Activated T-helper 17 cell treated with anti-CD3 and anti-CD28 coated beads, Interleukin-2, amount 50 U/mL, for 72 hours (primary cell): ENCODE results near the gene RIPK4. TPM values are rescaled to one million over a fixed set of nuclear protein-coding genes. Genes with fewer than 3 reads are reported as not detected.

Experiments used
- ATAC-seq: fragments of 150-1000 bp; cut with Tn5 transposase; replicated peaks from 2 replicates; pipeline ENCODE4 v1.10.0; 2021; ENCODE audit warnings: mild to moderate bottlenecking, moderate library complexity
- H3K27ac Mint-ChIP-seq: one replicate; pipeline ENCODE4 v1.8.0; 2022; ENCODE audit warnings: mixed read lengths
- H3K27me3 Mint-ChIP-seq: one replicate; pipeline ENCODE4 v1.8.0; 2022; ENCODE audit warnings: mixed read lengths
- H3K36me3 Mint-ChIP-seq: one replicate; pipeline ENCODE4 v1.8.0; 2022; ENCODE audit warnings: low read depth, mild to moderate bottlenecking, mixed read lengths
- H3K4me1 Mint-ChIP-seq: one replicate; pipeline ENCODE4 v1.8.0; 2022; ENCODE audit warnings: mixed read lengths
- H3K4me3 Mint-ChIP-seq: one replicate; pipeline ENCODE4 v1.8.0; 2022; ENCODE audit warnings: mild to moderate bottlenecking, mixed read lengths
- H3K9me3 Mint-ChIP-seq: one replicate; pipeline ENCODE4 v1.8.0; 2022; ENCODE audit warnings: mixed read lengths
- total RNA-seq, 2 donors: library from RNA; stranded (reverse); gene quantifications; one replicate each; pipeline ENCODE4 v1.2.3, GENCODE V29; 2022

Gene RIPK4
- total RNA-seq, 2 donors from 2014 or later = 1.1 TPM; not detected in 1

- ATAC-seq = no peak
- H3K27me3 Mint-ChIP-seq = peaks cover 39% of the 10 kb centered on the region
Observed at GRCh38 chr21:41759214-41759840, 7.5 kb downstream of the RIPK4 start.

GRCh38 chr21:41758550-41758949 lies 8.3 kb downstream of the RIPK4 start:
- ATAC-seq = no peak
- Mint-ChIP-seq H3K36me3 (no peaks in the 10 kb centered on the region), H3K4me1 (no peaks in the 10 kb centered on the region), H3K27ac (no peak overlapping the region), H3K4me3 (no peak overlapping the region), H3K27me3 (peaks cover 36% of the 10 kb centered on the region), H3K9me3 (no peaks in the 10 kb centered on the region)

More at GRCh38 chr21:41759214-41759840, 7.5 kb downstream of the RIPK4 start:
- Mint-ChIP-seq H3K36me3 (no peaks in the 10 kb centered on the region), H3K9me3 (no peaks in the 10 kb centered on the region), H3K27ac (no peak overlapping the region), H3K4me3 (no peak overlapping the region), H3K4me1 (no peaks in the 10 kb centered on the region)

GRCh38 chr21:41755934-41756773 lies 10.7 kb downstream of the RIPK4 start:
- Mint-ChIP-seq H3K27me3 (peaks cover 19% of the 10 kb centered on the region), H3K36me3 (no peaks in the 10 kb centered on the region), H3K27ac (no peak overlapping the region), H3K9me3 (no peaks in the 10 kb centered on the region), H3K4me3 (no peak overlapping the region), H3K4me1 (no peaks in the 10 kb centered on the region)
- no peak for ATAC-seq

- no peaks in the 10 kb centered on the region for H3K4me1 Mint-ChIP-seq
- no peak overlapping the region for H3K4me3 Mint-ChIP-seq
- no peaks in the 10 kb centered on the region for H3K36me3 Mint-ChIP-seq
- H3K9me3 Mint-ChIP-seq = no peaks in the 10 kb centered on the region
- H3K27ac Mint-ChIP-seq = no peak overlapping the region
- ATAC-seq = no peak
- H3K27me3 Mint-ChIP-seq = peaks cover 12% of the 10 kb centered on the region
Observed at GRCh38 chr21:41755258-41755933, 11.5 kb downstream of the RIPK4 start.

GRCh38 chr21:41754479-41754891 lies 12.4 kb downstream of the RIPK4 start:
- Mint-ChIP-seq H3K36me3 (no peaks in the 10 kb centered on the region), H3K27ac (no peak overlapping the region), H3K9me3 (no peaks in the 10 kb centered on the region), H3K27me3 (peaks cover 3% of the 10 kb centered on the region), H3K4me1 (no peaks in the 10 kb centered on the region), H3K4me3 (no peak overlapping the region)
- ATAC-seq = no peak

- no peak overlapping the region for H3K27ac Mint-ChIP-seq
- no peaks in the 10 kb centered on the region for H3K9me3 Mint-ChIP-seq
- no peak for ATAC-seq
- no peaks in the 10 kb centered on the region for H3K36me3 Mint-ChIP-seq
- H3K4me1 Mint-ChIP-seq = no peaks in the 10 kb centered on the region
- no peak overlapping the region for H3K4me3 Mint-ChIP-seq
- H3K27me3 Mint-ChIP-seq = peaks cover 3% of the 10 kb centered on the region
Observed at GRCh38 chr21:41753006-41753898, 13.6 kb downstream of the RIPK4 start.

- no peak overlapping the region for H3K4me3 Mint-ChIP-seq
- H3K36me3 Mint-ChIP-seq = no peaks in the 10 kb centered on the region
- no peak overlapping the region for H3K27ac Mint-ChIP-seq
- peaks cover 3% of the 10 kb centered on the region for H3K27me3 Mint-ChIP-seq
- ATAC-seq = no peak
- H3K9me3 Mint-ChIP-seq = no peaks in the 10 kb centered on the region
- no peaks in the 10 kb centered on the region for H3K4me1 Mint-ChIP-seq
Observed at GRCh38 chr21:41752231-41752681, 14.6 kb downstream of the RIPK4 start.

- Mint-ChIP-seq H3K36me3 (no peaks in the 10 kb centered on the region), H3K9me3 (no peaks in the 10 kb centered on the region), H3K27me3 (peaks cover 6% of the 10 kb centered on the region), H3K27ac (no peak overlapping the region), H3K4me1 (peaks cover 4% of the 10 kb centered on the region), H3K4me3 (no peak overlapping the region)
- ATAC-seq = no peak
Observed at GRCh38 chr21:41751611-41752011, 15.2 kb downstream of the RIPK4 start.

GRCh38 chr21:41750532-41751151 lies 16.2 kb downstream of the RIPK4 start:
- H3K4me3 Mint-ChIP-seq = no peak overlapping the region

GRCh38 chr21:41750051-41750450 lies 16.8 kb downstream of the RIPK4 start:
- H3K27me3 Mint-ChIP-seq = peaks cover 6% of the 10 kb centered on the region
- H3K4me3 Mint-ChIP-seq = no peak overlapping the region
- no peak for ATAC-seq
- H3K36me3 Mint-ChIP-seq = no peaks in the 10 kb centered on the region
- H3K9me3 Mint-ChIP-seq = no peaks in the 10 kb centered on the region
- peaks cover 4% of the 10 kb centered on the region for H3K4me1 Mint-ChIP-seq
- no peak overlapping the region for H3K27ac Mint-ChIP-seq

More at GRCh38 chr21:41750532-41751151, 16.2 kb downstream of the RIPK4 start:
- ATAC-seq = no peak
- Mint-ChIP-seq H3K27ac (no peak overlapping the region), H3K4me1 (peaks cover 4% of the 10 kb centered on the region), H3K9me3 (no peaks in the 10 kb centered on the region), H3K36me3 (no peaks in the 10 kb centered on the region), H3K27me3 (peaks cover 6% of the 10 kb centered on the region)

GRCh38 chr21:41749286-41749685 lies 17.6 kb downstream of the RIPK4 start:
- Mint-ChIP-seq H3K4me3 (no peak overlapping the region), H3K9me3 (no peaks in the 10 kb centered on the region), H3K27me3 (peaks cover 6% of the 10 kb centered on the region), H3K27ac (no peak overlapping the region), H3K4me1 (peaks cover 4% of the 10 kb centered on the region), H3K36me3 (no peaks in the 10 kb centered on the region)
- no peak for ATAC-seq

- Mint-ChIP-seq H3K4me3 (no peak overlapping the region), H3K4me1 (peaks cover 4% of the 10 kb centered on the region), H3K27me3 (peaks cover 3% of the 10 kb centered on the region), H3K27ac (no peak overlapping the region), H3K9me3 (no peaks in the 10 kb centered on the region), H3K36me3 (no peaks in the 10 kb centered on the region)
- ATAC-seq = no peak
Observed at GRCh38 chr21:41747943-41748738, 18.7 kb downstream of the RIPK4 start.

- Mint-ChIP-seq H3K4me3 (no peak overlapping the region), H3K36me3 (no peaks in the 10 kb centered on the region), H3K27ac (no peak overlapping the region), H3K27me3 (peaks cover 10% of the 10 kb centered on the region), H3K4me1 (peaks cover 4% of the 10 kb centered on the region), H3K9me3 (no peaks in the 10 kb centered on the region)
- ATAC-seq = no peak
Observed at GRCh38 chr21:41746744-41747006, 20.2 kb downstream of the RIPK4 start.
